ENCODE data around the gene FBF1. TPM values are rescaled to one million over a fixed set of nuclear protein-coding genes. Genes with fewer than 3 reads are reported as not detected.

The FBF1 gene
- total RNA-seq, 1 donor from 2014 or later: 13.0 TPM

DNA sequence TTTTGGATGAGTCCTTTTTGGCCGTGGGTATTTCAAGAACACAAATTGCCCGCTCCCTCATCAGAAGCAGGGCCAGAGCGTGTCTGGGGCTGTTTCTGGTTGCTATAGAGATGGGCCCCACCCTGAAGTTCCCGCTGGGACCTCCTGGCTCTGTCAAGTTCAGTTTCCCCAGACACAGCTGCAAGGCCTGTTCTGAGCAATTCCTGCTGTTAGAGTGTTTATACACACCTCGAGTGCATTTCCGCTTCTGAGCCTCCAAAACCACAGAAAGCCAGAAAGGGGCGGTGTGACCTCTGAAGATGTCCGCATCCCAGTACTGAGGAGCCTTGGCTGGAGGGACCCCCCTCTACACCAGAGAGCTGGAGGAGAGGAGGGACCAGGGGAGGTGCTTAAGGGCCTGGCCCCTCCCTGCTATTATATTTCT lies 76.4 kb downstream of the FBF1 start:
- Histone ChIP-seq H3K4me3 (no peak overlapping the region), H3K4me1 (peaks cover 51% of the 10 kb centered on the region), H3K9me3 (no peaks in the 10 kb centered on the region), H3K27ac (peak overlapping the region; percentile 75), H3K36me3 (no peaks in the 10 kb centered on the region), H3K27me3 (no peaks in the 10 kb centered on the region)
- intact Hi-C loops (cut with DNase I): loop anchor here (10.0 kb wide), 1 partner anchor 760 kb away; the partner anchor contains the start of gene ARMC7
- TF ChIP-seq CTCF (IDR thresholded peaks at IDR 0.05) (no peak), POLR2AphosphoS5 (IDR thresholded peaks at IDR 0.05; ENCODE audit: insufficient read depth in 1 of 2, low read depth in 1 of 2) (peak; percentile 63 to 79)
- peak in 1 of 2 donors; percentile 93 for DNase-seq (ENCODE audit: extremely low spot score in 2 of 2)

- no peak for DNase-seq (ENCODE audit: extremely low spot score in 2 of 2)
These were observed 78.9 kb downstream of the FBF1 start for GRCh38 chr17:75861927-75862317.

More at GRCh38 chr17:75861927-75862317, 78.9 kb downstream of the FBF1 start:
- Histone ChIP-seq H3K4me3 (no peak overlapping the region), H3K4me1 (peaks cover 40% of the 10 kb centered on the region), H3K27ac (peak overlapping the region; percentile 75), H3K27me3 (no peaks in the 10 kb centered on the region), H3K36me3 (no peaks in the 10 kb centered on the region), H3K9me3 (no peaks in the 10 kb centered on the region)
- intact Hi-C loops (cut with DNase I): loop anchor here (10.0 kb wide), 1 partner anchor 757 kb away; the partner anchor contains the start of gene ARMC7
- TF ChIP-seq CTCF (IDR thresholded peaks at IDR 0.05) (no peak), POLR2A (IDR thresholded peaks at IDR 0.05) (no peak), POLR2AphosphoS5 (IDR thresholded peaks at IDR 0.05; ENCODE audit: insufficient read depth in 1 of 2, low read depth in 1 of 2) (no peak)

Other genes with a start within 250 kb of the FBF1 start
- 169 TPM for gene ITGB4, start 219.6 kb downstream of the FBF1 start, total RNA-seq
- 18.4 TPM for gene GALK1, start 175.8 kb downstream of the FBF1 start, total RNA-seq
- gene UNK, start 156.2 kb downstream of the FBF1 start, total RNA-seq: 35.1 TPM
- 32.7 TPM for gene UNC13D, start 96.6 kb downstream of the FBF1 start, total RNA-seq
- 54.3 TPM for gene WBP2, start 85.7 kb downstream of the FBF1 start, total RNA-seq
- gene TRIM47, start 62.5 kb downstream of the FBF1 start, total RNA-seq: 63.3 TPM
- 59.9 TPM for gene TRIM65, start 44.1 kb downstream of the FBF1 start, total RNA-seq
- gene MRPL38, start 36.2 kb downstream of the FBF1 start, total RNA-seq: 67.8 TPM
- gene ACOX1, start 38.1 kb upstream of the FBF1 start, total RNA-seq: 50.6 TPM
- gene TEN1, start 38.2 kb upstream of the FBF1 start, total RNA-seq: 10.3 TPM
- gene CDK3, start 59.8 kb upstream of the FBF1 start, total RNA-seq: 3.2 TPM
- gene EVPL, start 86.3 kb upstream of the FBF1 start, total RNA-seq: 115 TPM
- gene SRP68, start 131.5 kb upstream of the FBF1 start, total RNA-seq: 52.8 TPM
- not detected for gene GALR2, start 133.7 kb upstream of the FBF1 start, total RNA-seq
- gene ZACN, start 138.1 kb upstream of the FBF1 start, total RNA-seq: not detected
- 79.8 TPM for gene EXOC7, start 162.7 kb upstream of the FBF1 start, total RNA-seq
- gene FOXJ1, start 200.2 kb upstream of the FBF1 start, total RNA-seq: not detected

Measured in vagina (tissue), 2 donors.